Hematopoietic multipotent progenitor cell treated with erythropoietin and hydrocortisone succinate and interleukin-3 and kit ligand, for 4 days (in vitro differentiated cells): ENCODE measurements around the gene CEACAM1.
"Not testable (repeated sequence)": the region's sequence is repeated elsewhere in the genome, so short reads cannot be mapped to it uniquely, and the experiment has no call there.

ENCODE experiments used
- DNase-seq: peaks from one replicate; pipeline ENCODE4 v3.0.0-alpha.2; 2015

Gene CEACAM1

GRCh38 chr19:42511340-42511739 lies 16.9 kb downstream of the CEACAM1 start:
- DNase-seq, result no peak

GRCh38 chr19:42508892-42509444 lies 19.3 kb downstream of the CEACAM1 start:
- DNase-seq, result no peak

GRCh38 chr19:42505066-42505465 lies 23.2 kb downstream of the CEACAM1 start:
- DNase-seq, result no peak

- no peak for DNase-seq
These were observed 26.5 kb downstream of the CEACAM1 start for GRCh38 chr19:42501733-42502132.

GRCh38 chr19:42501243-42501642 lies 27.0 kb downstream of the CEACAM1 start:
- DNase-seq, result not testable (repeated sequence)

- DNase-seq, result no peak
These were observed 30.0 kb downstream of the CEACAM1 start for GRCh38 chr19:42498169-42498757.

- DNase-seq, result no peak
These were observed 30.7 kb downstream of the CEACAM1 start for GRCh38 chr19:42497492-42498168.

GRCh38 chr19:42496460-42497133 lies 31.7 kb downstream of the CEACAM1 start:
- DNase-seq, result no peak

- no peak for DNase-seq
These were observed 32.6 kb downstream of the CEACAM1 start for GRCh38 chr19:42495663-42496062.

GRCh38 chr19:42494321-42494720 lies 34.0 kb downstream of the CEACAM1 start:
- no peak for DNase-seq

- DNase-seq, result no peak
These were observed 39.3 kb downstream of the CEACAM1 start for GRCh38 chr19:42488783-42489521.

GRCh38 chr19:42487798-42488178 lies 40.5 kb downstream of the CEACAM1 start:
- no peak for DNase-seq

GRCh38 chr19:42487032-42487797 lies 41.1 kb downstream of the CEACAM1 start:
- peak; percentile 58 for DNase-seq

GRCh38 chr19:42485036-42485435 lies 43.2 kb downstream of the CEACAM1 start:
- not testable (repeated sequence) for DNase-seq

- DNase-seq, result no peak
These were observed 47.8 kb downstream of the CEACAM1 start for GRCh38 chr19:42480335-42481095.

GRCh38 chr19:42479736-42480135 lies 48.5 kb downstream of the CEACAM1 start:
- no peak for DNase-seq

- no peak for DNase-seq
These were observed 49.4 kb downstream of the CEACAM1 start for GRCh38 chr19:42478765-42479311.

GRCh38 chr19:42477933-42478332 lies 50.3 kb downstream of the CEACAM1 start:
- no peak for DNase-seq

- no peak for DNase-seq
These were observed 51.2 kb downstream of the CEACAM1 start for GRCh38 chr19:42477117-42477516.

GRCh38 chr19:42475366-42475765 lies 52.9 kb downstream of the CEACAM1 start:
- no peak for DNase-seq

GRCh38 chr19:42474743-42475142 lies 53.5 kb downstream of the CEACAM1 start:
- DNase-seq, result no peak
